ENCODE measurements around the gene SLC38A5.

GRCh38 chrX:48512371-48512935 is 42.4 kb upstream of the SLC38A5 start:
- TF ChIP-seq CTCF (conservative IDR thresholded peaks at IDR 0.05 in 1 of 2, IDR thresholded peaks at IDR 0.05 in 1 of 2; ENCODE audit: low read depth in 1 of 2, low read length in 2 of 2): no peak
- no peak for TF ChIP-seq EZH2 (IDR thresholded peaks at IDR 0.05; ENCODE audit: low read length, missing control alignments)
